Uterine smooth muscle cell (primary cell): ENCODE data around the gene TMEM238. TPM values are rescaled to one million over a fixed set of nuclear protein-coding genes. Genes with fewer than 3 reads are reported as not detected.

Source experiments
- total RNA-seq: library from RNA; depleted of rRNA; stranded (reverse); fragments of >200 nt; gene quantifications from 2 replicates; pipeline ENCODE4 v1.2.3, GENCODE V29; 2014

TMEM238 gene
- 0.33 and 0.75 TPM in 2 replicates for total RNA-seq

GRCh38 chr19:55384131-55384919, at the start of gene TMEM238:
Gene TMEM238, minus strand, starts transcription at chr19:55384292. Its CDS starts 33 bp downstream, at chr19:55384259.

GRCh38 chr19:55407550-55407799, 23.4 kb upstream of the TMEM238 start, which contains the start of gene UBE2S:
Gene UBE2S, minus strand, starts transcription at chr19:55407788. Its CDS starts 199 bp downstream, at chr19:55407589.

GRCh38 chr19:55385724-55386492, 1.8 kb upstream of the TMEM238 start, which contains the start of gene RPL28:
Gene RPL28, plus strand, starts transcription at chr19:55385932. Its CDS starts 426 bp downstream, at chr19:55386358.

GRCh38 chr19:55376241-55376933, 7.7 kb downstream of the TMEM238 start, which contains the start of gene TMEM190:
Gene TMEM190, plus strand, starts transcription at chr19:55376826. Its CDS starts 28 bp downstream, at chr19:55376854.

GRCh38 chr19:55370305-55370988, 13.6 kb downstream of the TMEM238 start, which contains the start of gene IL11:
Gene IL11, minus strand, starts transcription at chr19:55370463. Its CDS starts 153 bp downstream, at chr19:55370310.

GRCh38 chr19:55362990-55363716, 20.9 kb downstream of the TMEM238 start, which contains the start of gene GARIN5B:
Gene GARIN5B, minus strand, starts transcription at chr19:55363260. Its CDS starts 194 bp downstream, at chr19:55363066.

GRCh38 chr19:55354698-55355212, 29.3 kb downstream of the TMEM238 start, which contains the start of gene COX6B2:
Gene COX6B2, minus strand, starts transcription at chr19:55354719. Its CDS starts 198 bp downstream, at chr19:55354521.

GRCh38 chr19:55339105-55339888, 44.8 kb downstream of the TMEM238 start, which contains the start of gene KMT5C:
Gene KMT5C, plus strand, starts transcription at chr19:55339876. Its CDS starts 2,061 bp downstream, at chr19:55341937.

Other genes starting within 250 kb of the TMEM238 start
- gene TNNT1, start 235.1 kb downstream of the TMEM238 start, total RNA-seq, result 4.1 and 4.5 TPM in 2 replicates
- gene TNNI3, start 226.6 kb downstream of the TMEM238 start, total RNA-seq, result not detected in 2 replicates
- 0.33 and 0.75 TPM in 2 replicates for gene DNAAF3, start 217.7 kb downstream of the TMEM238 start, total RNA-seq
- gene SYT5, start 204.0 kb downstream of the TMEM238 start, total RNA-seq, result under 0.01 and 0.12 TPM in 2 replicates
- gene PTPRH, start 174.8 kb downstream of the TMEM238 start, total RNA-seq, result 7.4 and 15.3 TPM in 2 replicates
- 1.6 and 1.7 TPM in 2 replicates for gene TMEM86B, start 155.5 kb downstream of the TMEM238 start, total RNA-seq
- gene PPP6R1, start 125.3 kb downstream of the TMEM238 start, total RNA-seq, result 34.7 and 45.9 TPM in 2 replicates
- gene HSPBP1, start 104.2 kb downstream of the TMEM238 start, total RNA-seq, result 32.7 and 45.6 TPM in 2 replicates
- gene BRSK1, start 100.3 kb downstream of the TMEM238 start, total RNA-seq, result 7.0 and 9.2 TPM in 2 replicates
- gene TMEM150B, start 59.0 kb downstream of the TMEM238 start, total RNA-seq, result not detected in 2 replicates
- 6.5 and 12.1 TPM in 2 replicates for gene KMT5C, start 44.4 kb downstream of the TMEM238 start, total RNA-seq
- gene COX6B2, start 29.6 kb downstream of the TMEM238 start, total RNA-seq, result not detected in 2 replicates
- gene GARIN5B, start 21.0 kb downstream of the TMEM238 start, total RNA-seq, result not detected in 2 replicates
- gene IL11, start 13.8 kb downstream of the TMEM238 start, total RNA-seq, result 6.9 and 8.5 TPM in 2 replicates
- gene TMEM190, start 7.5 kb downstream of the TMEM238 start, total RNA-seq, result 0.37 TPM in 1 of 2 replicates, not detected in the other
- gene RPL28, start 1.6 kb upstream of the TMEM238 start, total RNA-seq, result 393 and 410 TPM in 2 replicates
- gene UBE2S, start 23.5 kb upstream of the TMEM238 start, total RNA-seq, result 268 and 487 TPM in 2 replicates
- gene SHISA7, start 59.0 kb upstream of the TMEM238 start, total RNA-seq, result not detected in 2 replicates
- 52.5 and 63.2 TPM in 2 replicates for gene ISOC2, start 77.3 kb upstream of the TMEM238 start, total RNA-seq
- not detected in 2 replicates for gene C19orf85, start 80.5 kb upstream of the TMEM238 start, total RNA-seq
- gene ZNF628, start 92.3 kb upstream of the TMEM238 start, total RNA-seq, result 1.5 and 1.9 TPM in 2 replicates
- gene NAT14, start 100.9 kb upstream of the TMEM238 start, total RNA-seq, result 19.1 and 29.9 TPM in 2 replicates
- gene SSC5D, start 104.1 kb upstream of the TMEM238 start, total RNA-seq, result 22.4 and 38.0 TPM in 2 replicates
- gene SBK2, start 152.8 kb upstream of the TMEM238 start, total RNA-seq, result 0.11 and 1.5 TPM in 2 replicates
- gene SBK3, start 161.3 kb upstream of the TMEM238 start, total RNA-seq, result 0.12 TPM in 1 of 2 replicates, not detected in the other
- gene ZNF579, start 196.6 kb upstream of the TMEM238 start, total RNA-seq, result 3.8 and 5.9 TPM in 2 replicates
- gene FIZ1, start 215.2 kb upstream of the TMEM238 start, total RNA-seq, result 2.7 and 3.0 TPM in 2 replicates
- gene ZNF524, start 216.0 kb upstream of the TMEM238 start, total RNA-seq, result 7.7 and 9.9 TPM in 2 replicates
- 1.00 and 1.2 TPM in 2 replicates for gene ZNF865, start 221.4 kb upstream of the TMEM238 start, total RNA-seq
- gene ZNF784, start 240.3 kb upstream of the TMEM238 start, total RNA-seq, result 4.4 and 5.4 TPM in 2 replicates